Astrocyte (in vitro differentiated cells and primary cell): ENCODE data around the gene CXorf66. TPM values are rescaled to one million over a fixed set of nuclear protein-coding genes. Genes with fewer than 3 reads are reported as not detected.

Experiments used
- DNase-seq: peaks from one replicate; pipeline ENCODE4 v3.0.0-alpha.2; 2010; ENCODE audit warnings: low read depth
- FAIRE-seq: peaks from 2 replicates; lab custom pipeline; 2011; peaks lifted over from hg19 to GRCh38; lab: Jason Lieb, UNC
- H2AFZ ChIP-seq: 2 replicates; pipeline ENCODE4 v1.6.0; 2012; ENCODE audit warnings: low read depth, low read length, inconsistent platforms
- H3K27ac ChIP-seq: 2 replicates; pipeline ENCODE4 v1.5.1; 2011; ENCODE audit warnings: low read depth, low read length, inconsistent platforms
- H3K27me3 ChIP-seq: 2 replicates; pipeline ENCODE4 v1.6.0; 2011; ENCODE audit warnings: low read length, inconsistent platforms; ENCODE audit not compliant: insufficient read depth
- H3K36me3 ChIP-seq: 2 replicates; pipeline ENCODE4 v1.5.1; 2011; ENCODE audit warnings: low read length, inconsistent platforms; ENCODE audit not compliant: insufficient read depth
- H3K4me1 ChIP-seq: 2 replicates; pipeline ENCODE4 v1.5.1; 2011; ENCODE audit warnings: low read length, inconsistent platforms; ENCODE audit not compliant: insufficient read depth
- H3K4me2 ChIP-seq: 2 replicates; pipeline ENCODE4 v1.6.0; 2012; ENCODE audit warnings: low read length, inconsistent platforms
- H3K4me3 ChIP-seq: 2 replicates; pipeline ENCODE4 v1.5.1; 2011; ENCODE audit warnings: low read depth, mild to moderate bottlenecking, low read length, inconsistent platforms; ENCODE audit not compliant: insufficient read depth
- H3K79me2 ChIP-seq: 2 replicates; pipeline ENCODE4 v1.6.0; 2012; ENCODE audit warnings: mild to moderate bottlenecking, low read length, inconsistent platforms; ENCODE audit not compliant: insufficient read depth
- H3K9ac ChIP-seq: 2 replicates; pipeline ENCODE4 v1.6.0; 2012; ENCODE audit warnings: mild to moderate bottlenecking, low read length, inconsistent platforms
- H3K9me3 ChIP-seq: 2 replicates; pipeline ENCODE4 v1.5.1; 2012; ENCODE audit warnings: low read depth, mild to moderate bottlenecking, low read length, inconsistent platforms; ENCODE audit not compliant: insufficient read depth
- H4K20me1 ChIP-seq: 2 replicates; pipeline ENCODE4 v1.6.0; 2012; ENCODE audit warnings: low read length, inconsistent platforms; ENCODE audit not compliant: insufficient read depth
- H3K27ac Mint-ChIP-seq: one replicate; pipeline ENCODE4 v1.8.0; 2021; ENCODE audit warnings: mild to moderate bottlenecking, mixed read lengths; ENCODE audit not compliant: unreplicated experiment
- H3K27me3 Mint-ChIP-seq: one replicate; pipeline ENCODE4 v1.8.0; 2021; ENCODE audit warnings: low read depth, mixed read lengths; ENCODE audit not compliant: unreplicated experiment
- H3K36me3 Mint-ChIP-seq: one replicate; pipeline ENCODE4 v1.8.0; 2021; ENCODE audit warnings: low read depth, mixed read lengths; ENCODE audit not compliant: unreplicated experiment
- H3K4me1 Mint-ChIP-seq: one replicate; pipeline ENCODE4 v1.8.0; 2021; ENCODE audit warnings: low read depth, mixed read lengths; ENCODE audit not compliant: unreplicated experiment
- H3K4me3 Mint-ChIP-seq: one replicate; pipeline ENCODE4 v1.8.0; 2021; ENCODE audit warnings: mild to moderate bottlenecking, moderate library complexity, mixed read lengths; ENCODE audit not compliant: unreplicated experiment
- H3K9me3 Mint-ChIP-seq: one replicate; pipeline ENCODE4 v1.8.0; 2021; ENCODE audit warnings: mild to moderate bottlenecking, mixed read lengths; ENCODE audit not compliant: unreplicated experiment
- EZH2 ChIP-seq: IDR thresholded peaks from 2 replicates; pipeline ENCODE4 v1.6.1; 2012; ENCODE audit warnings: mild to moderate bottlenecking, low read length, inconsistent platforms; ENCODE audit not compliant: insufficient read depth
- total RNA-seq: library from RNA; stranded (reverse); gene quantifications from 2 replicates; pipeline ENCODE4 v1.2.1, GENCODE V29; 2021
- TF ChIP-seq, protein P1 (sequence below): IDR thresholded peaks from 2 replicates; pipeline ENCODE4 v1.5.1; 2011; ENCODE audit warnings: low read depth, mild to moderate bottlenecking, inconsistent platforms, low read length, moderate library complexity; ENCODE audit not compliant: insufficient read depth

Gene CXorf66
- total RNA-seq, 1 donor from 2014 or later, result not detected

GRCh38 chrX:139936259-139936658, 29.1 kb downstream of the CXorf66 start:
- TF ChIP-seq, protein P1, sequence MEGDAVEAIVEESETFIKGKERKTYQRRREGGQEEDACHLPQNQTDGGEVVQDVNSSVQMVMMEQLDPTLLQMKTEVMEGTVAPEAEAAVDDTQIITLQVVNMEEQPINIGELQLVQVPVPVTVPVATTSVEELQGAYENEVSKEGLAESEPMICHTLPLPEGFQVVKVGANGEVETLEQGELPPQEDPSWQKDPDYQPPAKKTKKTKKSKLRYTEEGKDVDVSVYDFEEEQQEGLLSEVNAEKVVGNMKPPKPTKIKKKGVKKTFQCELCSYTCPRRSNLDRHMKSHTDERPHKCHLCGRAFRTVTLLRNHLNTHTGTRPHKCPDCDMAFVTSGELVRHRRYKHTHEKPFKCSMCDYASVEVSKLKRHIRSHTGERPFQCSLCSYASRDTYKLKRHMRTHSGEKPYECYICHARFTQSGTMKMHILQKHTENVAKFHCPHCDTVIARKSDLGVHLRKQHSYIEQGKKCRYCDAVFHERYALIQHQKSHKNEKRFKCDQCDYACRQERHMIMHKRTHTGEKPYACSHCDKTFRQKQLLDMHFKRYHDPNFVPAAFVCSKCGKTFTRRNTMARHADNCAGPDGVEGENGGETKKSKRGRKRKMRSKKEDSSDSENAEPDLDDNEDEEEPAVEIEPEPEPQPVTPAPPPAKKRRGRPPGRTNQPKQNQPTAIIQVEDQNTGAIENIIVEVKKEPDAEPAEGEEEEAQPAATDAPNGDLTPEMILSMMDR, result no peak
- TF ChIP-seq EZH2, result no peak
- peaks cover 2% of the 10 kb centered on the region for H3K4me1 ChIP-seq
- no peaks in the 10 kb centered on the region for H3K27me3 ChIP-seq
- H3K36me3 ChIP-seq, result no peaks in the 10 kb centered on the region
- no peak overlapping the region for H3K4me3 ChIP-seq
- Mint-ChIP-seq H3K36me3 (no peaks in the 10 kb centered on the region), H3K4me3 (no peak overlapping the region), H3K27me3 (no peaks in the 10 kb centered on the region), H3K27ac (no peak overlapping the region), H3K4me1 (no peaks in the 10 kb centered on the region), H3K9me3 (no peaks in the 10 kb centered on the region)
- H4K20me1 ChIP-seq, result no peaks in the 10 kb centered on the region
- no peak overlapping the region for H3K27ac ChIP-seq
- H2AFZ ChIP-seq, result no peak overlapping the region
- no peak overlapping the region for H3K9ac ChIP-seq
- H3K79me2 ChIP-seq, result peaks cover 5% of the 10 kb centered on the region
- peak; percentile 98 for FAIRE-seq
- H3K4me2 ChIP-seq, result no peak overlapping the region
- H3K9me3 ChIP-seq, result no peaks in the 10 kb centered on the region
- DNase-seq, result no peak

DNA sequence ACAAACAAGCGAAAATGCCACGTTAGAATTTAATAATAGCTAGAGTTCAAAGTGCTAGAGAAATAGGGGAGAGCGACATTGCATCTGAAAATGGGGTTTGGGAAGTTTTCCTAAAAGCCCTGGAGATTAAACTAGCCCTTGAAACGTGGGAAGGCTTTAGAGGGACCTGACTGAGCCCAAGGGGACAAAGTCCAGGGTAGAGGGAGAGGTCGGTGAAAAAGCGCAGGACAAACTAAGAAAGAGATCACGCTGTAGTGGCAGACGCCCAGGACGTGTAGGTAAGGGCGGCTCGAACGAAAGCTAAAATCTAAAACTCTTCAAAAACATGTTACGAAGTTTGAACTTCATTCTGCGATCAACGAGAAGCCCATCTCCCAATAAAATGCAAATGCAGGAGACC, 31.4 kb downstream of the CXorf66 start:
- no peak overlapping the region for H3K27ac ChIP-seq
- H3K27ac Mint-ChIP-seq, result peak overlapping the region; percentile 63

More for the DNA sequence above, 31.4 kb downstream of the CXorf66 start:
- TF ChIP-seq EZH2, result no peak
- TF ChIP-seq, protein P1, result no peak
- Histone ChIP-seq H3K36me3 (no peaks in the 10 kb centered on the region), H4K20me1 (peaks cover 22% of the 10 kb centered on the region), H3K9me3 (no peaks in the 10 kb centered on the region), H3K79me2 (peaks cover 29% of the 10 kb centered on the region), H2AFZ (peak overlapping the region; percentile 80), H3K4me2 (peak overlapping the region; percentile 94), H3K27me3 (no peaks in the 10 kb centered on the region), H3K4me1 (peaks cover 8% of the 10 kb centered on the region), H3K9ac (peak overlapping the region; percentile 88), H3K4me3 (peak overlapping the region; percentile 64)
- Mint-ChIP-seq H3K36me3 (no peaks in the 10 kb centered on the region), H3K9me3 (no peaks in the 10 kb centered on the region), H3K4me1 (peaks cover 4% of the 10 kb centered on the region), H3K27me3 (no peaks in the 10 kb centered on the region), H3K4me3 (peak overlapping the region; percentile 88)
- DNase-seq (no peak), FAIRE-seq (no peak)
